ENCODE results near the gene NID1.
"Not testable (repeated sequence)": the region's sequence is repeated elsewhere in the genome, so short reads cannot be mapped to it uniquely, and the experiment has no call there.

NID1 gene

DNA sequence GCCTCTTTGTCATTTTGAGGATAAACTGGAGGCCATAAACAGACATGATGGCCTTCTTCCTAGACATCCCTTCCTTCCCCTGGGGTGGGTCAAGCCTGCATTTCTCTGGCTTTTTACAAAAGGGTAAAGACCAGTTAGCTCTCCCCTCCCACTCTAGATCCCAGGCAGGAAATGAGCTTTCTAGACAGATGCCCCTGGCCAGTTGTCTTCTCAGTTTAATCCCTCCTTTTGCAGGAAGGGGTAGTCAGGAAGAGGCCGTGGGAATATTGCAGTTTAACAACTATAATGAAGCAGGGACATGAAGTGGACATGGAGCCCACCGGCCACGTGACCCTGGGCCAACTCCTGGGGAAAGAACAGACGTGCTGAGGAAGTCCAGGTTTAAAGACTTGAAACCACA lies 85.7 kb downstream of the NID1 start:
- Mint-ChIP-seq H3K4me3 (no peak overlapping the region), H3K27ac (peak overlapping the region in 1 of 3 experiments; percentile 41), H3K9me3 (no peaks in the 10 kb centered on the region), H3K36me3 (ENCODE audit: low read depth) (peaks cover 74% of the 10 kb centered on the region), H3K27me3 (ENCODE audit: low read depth) (no peaks in the 10 kb centered on the region), H3K4me1 (peaks cover 8% of the 10 kb centered on the region)
- TF ChIP-seq CTCF (IDR thresholded peaks at IDR 0.05; ENCODE audit: unreplicated experiment in 3 of 3) = no peak

DNA sequence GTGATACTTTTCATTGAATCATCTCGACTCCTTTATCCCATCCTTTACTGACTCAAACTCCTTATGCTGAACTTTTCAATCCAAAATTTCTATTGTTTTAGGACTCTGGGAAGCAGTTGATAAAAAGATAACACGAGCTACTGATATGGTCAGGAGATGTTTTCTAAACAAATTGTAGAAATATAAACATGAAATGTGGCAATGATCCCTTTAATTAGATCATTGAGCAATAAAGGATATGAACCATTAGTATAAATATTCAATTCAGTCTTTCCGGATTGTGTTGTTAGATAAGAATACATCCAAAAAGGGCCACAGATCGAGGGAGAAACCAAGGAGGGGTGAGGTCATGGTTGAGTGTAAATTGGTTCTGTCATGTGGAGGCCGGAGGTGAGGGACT lies 88.4 kb downstream of the NID1 start:
- Mint-ChIP-seq H3K9me3 (no peaks in the 10 kb centered on the region), H3K4me1 (peaks cover 15% of the 10 kb centered on the region), H3K4me3 (no peak overlapping the region), H3K27me3 (ENCODE audit: low read depth) (no peaks in the 10 kb centered on the region), H3K27ac (no peak overlapping the region), H3K36me3 (ENCODE audit: low read depth) (peaks cover 57% of the 10 kb centered on the region)
- no peak for TF ChIP-seq CTCF (IDR thresholded peaks at IDR 0.05; ENCODE audit: unreplicated experiment in 3 of 3)

GRCh38 chr1:235974616-235975015 lies 90.3 kb downstream of the NID1 start:
- Mint-ChIP-seq H3K9me3 (no peaks in the 10 kb centered on the region), H3K4me3 (no peak overlapping the region), H3K4me1 (peaks cover 18% of the 10 kb centered on the region), H3K27me3 (ENCODE audit: low read depth) (no peaks in the 10 kb centered on the region), H3K36me3 (ENCODE audit: low read depth) (peaks cover 40% of the 10 kb centered on the region), H3K27ac (no peak overlapping the region)
- no peak for TF ChIP-seq CTCF (IDR thresholded peaks at IDR 0.05; ENCODE audit: unreplicated experiment in 3 of 3)

GRCh38 chr1:235972691-235973090 lies 92.2 kb downstream of the NID1 start:
- H3K4me3 Mint-ChIP-seq = peak overlapping the region in 2 of 3 experiments; percentile 69 to 78

GRCh38 chr1:235972311-235972689 lies 92.6 kb downstream of the NID1 start:
- Mint-ChIP-seq H3K36me3 (ENCODE audit: low read depth) (peaks cover 19% of the 10 kb centered on the region), H3K27ac (peak overlapping the region; percentile 89 to 93 (median 92)), H3K4me1 (peaks cover 18% of the 10 kb centered on the region), H3K27me3 (ENCODE audit: low read depth) (peaks cover under 1% of the 10 kb centered on the region), H3K4me3 (peak overlapping the region; percentile 63 to 78 (median 69)), H3K9me3 (no peaks in the 10 kb centered on the region)
- no peak for TF ChIP-seq CTCF (IDR thresholded peaks at IDR 0.05; ENCODE audit: unreplicated experiment in 3 of 3)

More at GRCh38 chr1:235972691-235973090, 92.2 kb downstream of the NID1 start:
- Mint-ChIP-seq H3K36me3 (ENCODE audit: low read depth) (peaks cover 22% of the 10 kb centered on the region), H3K4me1 (peaks cover 18% of the 10 kb centered on the region), H3K27ac (peak overlapping the region; percentile 89 to 93 (median 92))
- not testable (repeated sequence) for H3K9me3 Mint-ChIP-seq; H3K27me3 Mint-ChIP-seq (ENCODE audit: low read depth)

- Mint-ChIP-seq H3K27ac (peak overlapping the region; percentile 89 to 93 (median 92)), H3K27me3 (ENCODE audit: low read depth) (peaks cover 4% of the 10 kb centered on the region), H3K4me3 (peak overlapping the region; percentile 63 to 78 (median 69)), H3K9me3 (no peaks in the 10 kb centered on the region), H3K36me3 (ENCODE audit: low read depth) (peaks cover 13% of the 10 kb centered on the region), H3K4me1 (peaks cover 18% of the 10 kb centered on the region)
- peak; percentile 76 to 81 (median 80) for TF ChIP-seq CTCF (IDR thresholded peaks at IDR 0.05; ENCODE audit: unreplicated experiment in 3 of 3)
Measured at GRCh38 chr1:235971571-235972310, 93.1 kb downstream of the NID1 start.

Measured in nephron (organoid).